LHCN-M2 (cell line): Measurements from ENCODE around the gene PEX14. TPM values are rescaled to one million over a fixed set of nuclear protein-coding genes. Genes with fewer than 3 reads are reported as not detected.
"Not testable (repeated sequence)": the region's sequence is repeated elsewhere in the genome, so short reads cannot be mapped to it uniquely, and the experiment has no call there.

Experiments
- DNase-seq: peaks from one replicate; pipeline ENCODE4 v3.0.0-alpha.2; 2012; ENCODE audit warnings: low read depth
- total RNA-seq: library from RNA; depleted of rRNA; stranded (reverse); fragments of >200 nt; gene quantifications from 2 replicates; pipeline ENCODE4 v1.2.3, GENCODE V29; 2014

Gene PEX14
- total RNA-seq, 1 experiment from 2014 or later: 13.4 TPM

DNA sequence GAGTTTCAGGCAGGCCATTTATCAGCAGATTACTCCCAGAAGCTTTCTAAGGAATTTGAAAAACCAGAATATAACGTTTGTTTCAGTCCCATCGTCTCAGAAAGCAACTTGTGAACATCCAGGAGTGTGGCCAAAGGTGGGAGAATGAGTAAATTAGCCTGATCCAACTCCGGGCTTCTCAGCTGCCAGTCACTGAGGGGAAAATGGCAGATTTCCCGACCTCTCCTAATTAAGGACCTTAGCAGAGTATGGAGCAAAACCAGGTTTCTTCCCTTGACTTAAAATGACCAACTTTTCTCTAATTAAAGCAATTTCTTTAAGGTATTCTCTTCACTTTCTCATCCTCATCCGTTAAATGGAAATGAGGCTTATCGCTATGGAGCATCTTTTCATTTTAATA is 23.9 kb upstream of the PEX14 start:
- no peak for DNase-seq

GRCh38 chr1:10451287-10451686 is 23.5 kb upstream of the PEX14 start:
- no peak for DNase-seq

GRCh38 chr1:10456048-10456447 is 18.7 kb upstream of the PEX14 start:
- no peak for DNase-seq

DNA sequence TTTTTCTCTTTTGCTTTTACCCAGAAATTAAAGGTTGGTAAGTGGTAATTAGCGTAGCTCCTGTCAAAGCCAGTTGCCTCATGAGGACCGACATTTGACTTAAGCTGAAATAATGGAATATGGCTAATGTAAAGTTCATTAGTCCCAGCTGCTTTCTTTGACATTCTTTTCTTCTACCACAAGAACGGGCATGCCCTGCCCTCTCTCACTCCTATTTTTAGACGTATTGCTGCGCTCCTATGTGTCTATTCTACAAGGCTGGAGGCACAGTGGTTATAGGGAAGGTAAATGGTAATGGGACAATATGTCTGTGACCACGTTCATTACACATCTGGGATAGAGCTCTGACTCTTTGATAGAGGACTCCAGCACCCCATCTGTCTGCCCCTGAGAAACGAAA is 18.1 kb upstream of the PEX14 start:
- DNase-seq: peak; percentile 15

DNA sequence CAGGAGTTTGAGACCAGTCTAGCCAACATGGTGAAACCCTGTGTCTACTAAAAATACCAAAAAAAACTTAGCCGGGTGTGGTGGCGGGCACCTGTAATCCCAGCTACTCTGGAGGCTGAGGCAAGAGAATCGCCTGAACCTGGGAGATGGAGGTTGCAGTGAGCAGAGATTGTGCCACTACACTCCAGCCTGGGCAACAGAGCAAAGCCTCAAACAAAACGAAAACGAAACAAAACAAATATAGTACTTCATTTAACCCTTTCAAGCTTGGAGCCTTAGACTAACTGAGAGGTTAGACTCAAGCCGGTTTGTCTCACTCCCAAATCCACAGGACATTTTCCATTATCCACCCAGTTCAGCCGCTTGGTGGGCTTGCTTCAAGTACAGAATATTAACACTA is 17.3 kb upstream of the PEX14 start:
- not testable (repeated sequence) for DNase-seq

DNA sequence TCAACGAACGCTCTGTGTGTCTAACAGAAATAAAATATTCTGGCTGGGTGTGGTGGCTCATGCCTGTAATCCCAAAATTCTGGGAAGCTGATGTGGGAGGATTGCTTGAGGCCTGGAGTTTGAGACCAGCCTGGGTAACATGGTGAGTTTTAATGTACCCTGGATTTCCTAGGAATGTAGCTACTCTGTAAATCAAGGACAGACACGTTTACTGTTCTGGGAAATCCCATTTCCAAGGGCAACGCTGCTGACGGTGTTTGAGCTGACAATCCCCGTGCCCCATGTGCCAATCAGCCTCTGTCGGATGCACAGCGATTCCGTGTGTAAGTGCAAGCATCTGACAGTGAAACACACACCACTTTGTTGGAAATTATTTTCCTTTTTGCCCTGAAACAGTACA is 16.9 kb upstream of the PEX14 start:
- no peak for DNase-seq

DNA sequence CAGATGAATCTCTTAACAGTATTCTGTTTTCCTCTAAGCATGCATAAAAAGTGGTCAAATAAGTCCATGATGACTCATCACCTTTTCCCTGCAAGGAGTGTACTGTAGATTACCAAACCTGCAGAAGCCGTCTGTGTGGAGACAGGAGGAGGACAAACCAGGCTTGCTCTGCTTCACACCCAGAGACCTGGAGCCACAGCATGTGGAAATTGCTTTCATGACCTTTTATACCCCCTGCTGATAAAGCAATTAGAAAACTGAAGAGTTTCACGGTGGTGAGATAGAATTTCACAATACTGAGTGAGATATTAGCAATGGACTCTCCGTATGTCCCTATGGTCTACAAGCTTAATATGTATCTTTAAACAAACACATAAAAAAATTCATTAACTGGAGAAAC is 15.6 kb upstream of the PEX14 start:
- DNase-seq: peak; percentile 74

DNA sequence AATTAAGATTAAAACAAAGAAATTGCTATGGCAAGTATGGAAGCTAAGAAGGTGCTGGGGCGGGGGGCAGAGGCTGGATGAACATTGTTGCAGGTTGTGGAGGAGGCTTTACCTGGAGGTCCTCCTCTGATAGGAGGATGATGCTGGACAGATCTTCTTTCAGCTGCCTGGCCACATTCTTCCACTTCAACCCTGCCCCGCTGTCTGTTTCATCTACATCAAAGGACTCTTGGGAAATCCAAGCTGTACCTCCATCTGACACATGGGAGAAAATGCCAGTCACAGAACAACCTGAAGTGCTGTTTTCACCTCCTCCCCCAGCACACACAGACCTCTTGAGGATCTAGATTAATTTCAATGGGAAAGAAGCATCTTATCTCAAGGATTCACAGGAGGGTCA is 7.7 kb upstream of the PEX14 start:
- DNase-seq: no peak

GRCh38 chr1:10470043-10470442 is 4.7 kb upstream of the PEX14 start:
- no peak for DNase-seq

GRCh38 chr1:10471411-10472219 is 3.1 kb upstream of the PEX14 start:
- DNase-seq: peak; percentile 28

- DNase-seq: peak; percentile 95
Measured at GRCh38 chr1:10472220-10473144, 2.3 kb upstream of the PEX14 start, which contains the start of gene DFFA. TSS of gene DFFA (minus strand) at chr1:10472529. CDS start at chr1:10472458, 71 bp downstream.

- DNase-seq: no peak
Measured at GRCh38 chr1:10473145-10473765, 1.5 kb upstream of the PEX14 start.

DNA sequence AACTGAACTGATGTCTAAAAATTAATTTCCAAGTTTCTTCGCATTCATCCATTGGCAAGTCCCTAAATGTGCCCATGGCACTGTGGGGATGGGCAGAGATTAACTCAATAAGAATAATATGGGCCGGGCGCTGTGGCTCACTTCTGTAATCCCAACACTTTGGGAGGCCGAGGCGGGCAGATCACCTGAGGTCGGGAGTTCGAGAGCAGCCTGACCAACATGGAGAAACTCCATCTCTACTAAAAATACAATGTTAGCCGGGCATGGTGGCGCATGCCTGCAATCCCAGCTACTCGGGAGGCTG is 489 bp upstream of the PEX14 start:
- DNase-seq: not testable (repeated sequence)

DNA sequence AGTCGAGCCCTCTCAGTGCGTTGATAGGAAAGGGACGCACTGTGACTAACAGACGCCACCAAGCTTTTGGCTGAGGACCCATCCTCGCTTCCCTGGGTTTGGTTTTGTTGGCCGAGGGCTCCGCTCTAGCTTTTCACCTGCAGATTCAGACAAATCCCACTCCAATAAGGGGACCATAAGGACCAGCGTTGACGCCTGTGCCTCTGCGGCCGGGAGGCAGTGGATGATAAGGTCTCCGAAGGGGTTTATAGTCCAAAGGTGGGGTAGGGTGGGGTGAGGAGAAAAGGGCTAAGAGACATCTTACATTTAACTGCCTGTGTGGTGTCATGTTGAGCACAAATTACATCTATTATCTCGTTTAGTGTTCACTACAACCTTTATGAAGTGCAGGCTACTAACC is 760 bp downstream of the PEX14 start:
- DNase-seq: no peak

GRCh38 chr1:10479296-10479695 is 4.5 kb downstream of the PEX14 start:
- DNase-seq: no peak

- no peak for DNase-seq
Measured at GRCh38 chr1:10480614-10481013, 5.9 kb downstream of the PEX14 start.

DNA sequence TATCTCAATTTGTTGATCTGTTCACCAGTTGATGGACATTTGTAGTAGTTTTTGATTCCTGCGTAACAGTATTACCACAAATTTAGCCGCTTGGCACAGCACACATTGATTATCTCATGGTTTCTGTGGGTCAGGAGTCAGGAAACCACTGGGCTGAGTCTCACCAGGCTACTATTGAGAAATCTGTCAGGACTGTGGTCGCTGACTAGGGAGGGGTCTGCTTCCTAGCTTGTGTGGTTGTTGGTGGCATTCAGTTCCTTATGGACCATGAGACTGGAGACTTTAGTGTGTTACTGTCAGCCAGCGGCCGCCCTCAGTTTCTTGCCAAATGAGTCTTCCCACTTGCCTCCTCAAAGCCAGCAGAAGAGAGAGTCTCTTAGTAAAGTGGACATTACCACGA is 9.8 kb downstream of the PEX14 start:
- no peak for DNase-seq

DNA sequence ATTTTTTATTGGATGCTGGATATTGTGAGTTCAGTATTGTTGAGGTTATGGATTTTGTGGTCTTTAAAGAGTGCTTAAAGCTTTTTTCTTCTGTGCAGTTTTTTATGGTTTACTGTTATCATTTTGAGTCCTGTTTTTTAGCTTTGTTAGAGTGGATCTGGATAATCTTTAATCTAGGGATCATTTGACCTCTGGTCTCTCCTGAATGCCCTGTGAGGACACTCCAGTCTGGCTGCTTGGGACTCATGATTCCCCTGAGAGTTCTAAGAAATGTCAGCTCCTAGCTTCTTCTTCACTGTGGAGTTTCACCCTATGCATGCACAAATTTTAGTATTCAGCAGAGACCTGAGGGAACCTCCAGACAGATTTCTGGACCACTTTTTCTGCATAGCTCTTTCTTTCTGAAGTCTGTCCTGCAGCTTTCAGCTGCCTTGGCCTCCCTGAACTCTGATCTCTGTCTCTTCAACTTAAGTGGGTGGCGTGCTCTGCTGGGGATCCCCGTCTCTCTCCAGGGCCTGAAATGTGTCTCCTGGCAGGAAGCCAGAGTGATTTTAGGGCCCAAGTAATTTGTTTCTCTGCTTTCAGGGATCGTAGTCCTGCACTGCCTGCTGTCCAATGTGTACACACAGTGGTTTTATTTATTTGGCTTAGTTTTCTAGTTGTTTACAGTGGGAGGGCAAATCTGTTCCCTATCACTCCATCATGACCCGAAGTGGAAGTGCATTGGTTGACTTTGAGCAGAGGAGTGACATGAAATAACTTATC is 14.7 kb downstream of the PEX14 start:
- no peak for DNase-seq

- DNase-seq: no peak
Measured at GRCh38 chr1:10490286-10490970, 15.7 kb downstream of the PEX14 start.

DNA sequence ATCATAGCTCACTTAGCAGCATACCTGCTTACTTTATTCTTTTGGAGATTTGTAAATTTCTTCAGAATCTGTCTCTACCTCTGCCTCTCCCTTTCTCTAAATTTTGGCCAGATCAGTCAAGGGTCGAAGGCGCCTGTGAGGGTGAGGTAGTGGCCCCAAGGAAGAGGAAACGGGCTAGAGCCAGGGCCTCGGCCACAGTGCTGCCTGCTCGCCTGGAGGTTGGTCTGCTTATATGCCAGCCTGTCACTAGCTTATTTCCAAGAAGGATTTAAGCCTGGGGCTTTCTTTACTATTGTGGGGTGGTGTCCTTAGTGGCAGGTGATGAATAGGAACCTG is 19.6 kb downstream of the PEX14 start:
- DNase-seq: no peak
